Occipital lobe (tissue), 2 donors: Measurements from ENCODE around the gene ZNF362. TPM values are rescaled to one million over a fixed set of nuclear protein-coding genes. Genes with fewer than 3 reads are reported as not detected.

Experiments used
- DNase-seq: peaks from one replicate; lab custom pipeline; 2025; lab: John Stamatoyannopoulos, UW
- total RNA-seq: library from RNA; depleted of rRNA; stranded (reverse); fragments of >200 nt; gene quantifications from one replicate; pipeline ENCODE4 v1.2.3, GENCODE V29; 2014

Gene ZNF362
- total RNA-seq, 1 donor from 2014 or later: 17.3 TPM

DNA sequence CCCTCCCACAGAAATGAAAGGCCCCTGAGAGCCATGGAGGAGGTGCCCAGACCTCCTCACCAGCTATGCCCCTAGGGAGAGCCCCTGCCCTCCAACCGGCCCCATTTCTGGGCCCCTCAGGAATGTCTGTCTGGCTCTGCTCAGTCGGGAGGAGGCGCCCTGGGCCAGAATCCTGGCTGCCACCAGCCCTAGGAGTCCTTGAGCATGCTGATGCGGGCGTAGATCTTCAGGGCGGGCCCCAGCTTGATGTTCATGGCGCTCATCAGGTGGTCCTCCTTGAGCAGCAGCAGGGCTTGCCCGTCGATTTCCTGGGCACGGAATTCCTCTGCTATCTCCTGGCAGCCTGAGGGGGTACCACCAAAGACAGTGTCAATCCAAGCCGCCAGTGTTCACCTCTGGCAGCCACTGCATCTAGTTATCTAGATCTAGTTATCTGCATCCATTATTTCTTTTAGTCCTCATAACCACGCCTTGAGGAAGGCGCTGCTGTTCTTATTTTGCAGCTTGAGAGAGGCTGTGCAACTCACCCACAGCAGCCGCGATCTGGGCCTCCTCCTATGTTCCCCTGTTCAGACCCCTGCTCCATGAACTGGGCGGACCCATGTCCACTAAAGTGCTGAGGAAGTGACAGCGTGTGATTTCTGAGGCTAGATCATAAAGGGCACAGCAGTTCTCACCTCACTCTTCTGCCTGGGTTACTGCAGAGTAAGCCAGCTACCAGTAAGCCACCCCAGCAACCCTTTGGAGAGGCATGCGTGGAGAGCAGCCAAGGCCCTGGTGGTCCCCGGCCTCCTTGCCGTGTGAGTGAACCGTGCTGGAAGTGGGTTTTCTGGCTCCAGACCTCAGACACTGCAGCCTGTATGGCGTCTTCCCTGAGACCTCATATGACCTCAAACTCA is 68.6 kb downstream of the ZNF362 start:
- no peak for DNase-seq

DNA sequence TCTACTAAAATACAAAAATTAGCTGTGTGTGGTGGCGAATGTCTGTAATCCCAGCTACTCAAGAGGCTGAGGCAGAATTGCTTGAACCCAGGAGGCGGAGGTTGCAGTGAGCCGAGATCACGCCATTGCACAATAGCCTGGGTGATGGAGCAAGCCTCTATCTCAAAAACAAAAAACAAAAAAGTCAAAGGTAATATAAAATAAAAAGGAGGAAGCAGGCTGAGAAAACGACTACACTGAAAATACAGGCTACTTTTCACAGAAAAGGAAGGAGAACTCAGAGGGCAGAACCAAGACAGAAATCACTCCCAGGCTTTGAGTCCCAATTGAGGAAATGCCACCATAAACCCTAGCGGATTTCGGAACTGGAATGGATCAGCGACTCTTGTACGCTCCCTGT is 70.5 kb downstream of the ZNF362 start:
- no peak for DNase-seq

DNA sequence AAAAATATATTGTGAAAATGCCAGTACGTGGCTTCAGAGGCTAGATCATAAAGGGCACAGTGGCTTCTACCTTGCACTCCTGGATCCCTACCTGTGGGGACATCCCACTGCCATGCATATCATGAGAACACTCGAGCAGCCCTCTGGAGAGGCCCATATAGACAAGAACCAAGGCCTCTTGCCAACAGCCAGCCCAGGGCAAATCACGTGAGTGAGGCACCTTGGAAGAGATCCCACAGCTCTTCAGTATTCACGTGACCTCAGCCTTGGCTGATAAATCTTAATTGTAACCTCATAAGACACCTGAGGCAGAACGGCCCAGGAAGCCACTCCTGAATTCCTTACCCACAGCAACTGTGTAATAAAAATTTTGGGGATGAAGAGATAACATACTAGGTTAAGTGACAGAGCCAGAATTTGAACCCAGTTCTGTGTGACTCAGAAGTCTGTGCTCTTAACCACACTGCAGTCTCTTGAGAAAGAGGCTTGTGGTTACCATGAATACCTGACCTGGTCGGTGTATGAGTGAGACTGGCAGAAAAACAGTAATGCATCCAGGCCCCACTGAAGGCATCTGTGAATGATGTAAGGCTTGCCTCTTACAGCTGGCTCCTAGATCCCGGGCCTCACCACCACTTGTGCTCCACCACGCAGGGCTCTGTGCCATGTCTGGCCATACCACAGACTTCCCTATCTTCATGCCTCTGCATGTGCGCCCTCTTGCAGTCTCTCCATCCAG is 71.5 kb downstream of the ZNF362 start:
- DNase-seq: peak; percentile 31

DNA sequence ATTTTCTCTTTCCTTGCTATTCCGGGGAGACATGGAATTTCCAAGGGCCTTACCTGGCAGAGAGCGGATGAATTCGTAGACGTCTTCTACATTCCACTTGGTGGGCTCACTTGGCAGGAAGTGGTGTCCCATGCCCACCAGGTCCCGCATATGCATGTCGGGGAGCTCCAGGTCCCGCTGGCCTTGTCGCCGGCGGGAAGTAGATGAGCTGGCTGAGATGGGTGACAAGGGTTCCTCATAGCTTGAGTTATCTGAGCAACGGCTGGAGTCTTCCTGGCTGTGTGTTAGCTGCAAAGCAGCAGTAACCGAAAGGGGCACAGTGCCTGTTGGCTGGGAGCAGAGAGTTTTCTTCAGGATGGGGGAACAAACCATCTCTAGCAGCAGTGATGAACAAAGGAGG is 72.5 kb downstream of the ZNF362 start:
- no peak for DNase-seq

DNA sequence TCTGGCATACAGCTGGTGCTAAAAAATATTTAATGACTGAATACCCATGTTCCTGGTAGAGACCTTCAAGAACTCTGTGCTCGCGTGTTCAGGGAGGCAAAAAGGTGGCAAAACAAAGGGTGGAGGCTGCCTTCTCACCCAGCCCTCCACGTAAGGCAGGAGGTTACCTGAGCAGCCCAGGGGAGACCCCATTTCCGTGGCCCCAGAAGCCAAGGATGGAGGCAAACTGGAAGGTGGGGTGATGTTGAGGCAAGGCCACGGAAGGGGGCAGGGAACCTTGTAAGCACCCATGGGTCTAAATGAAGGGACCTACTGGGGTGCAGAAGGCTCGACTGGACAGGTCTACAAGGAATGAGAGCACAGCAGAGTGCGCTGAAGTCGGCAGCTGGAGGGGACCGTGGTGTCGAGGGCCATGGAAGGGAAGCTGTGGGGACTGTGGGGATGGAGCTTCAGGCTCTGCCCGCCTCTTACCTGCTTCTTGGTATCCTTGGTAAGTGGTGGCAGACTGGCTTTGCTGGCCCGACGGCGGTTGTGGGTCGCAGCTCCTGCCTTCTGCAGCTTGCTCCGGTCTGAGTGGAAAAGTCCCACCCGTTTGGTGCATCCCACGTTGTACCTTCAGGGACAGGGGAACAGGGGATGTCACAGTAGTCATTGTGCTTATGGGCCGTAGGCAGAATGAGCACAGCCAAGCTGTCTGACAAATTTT is 73.5 kb downstream of the ZNF362 start:
- no peak for DNase-seq

DNA sequence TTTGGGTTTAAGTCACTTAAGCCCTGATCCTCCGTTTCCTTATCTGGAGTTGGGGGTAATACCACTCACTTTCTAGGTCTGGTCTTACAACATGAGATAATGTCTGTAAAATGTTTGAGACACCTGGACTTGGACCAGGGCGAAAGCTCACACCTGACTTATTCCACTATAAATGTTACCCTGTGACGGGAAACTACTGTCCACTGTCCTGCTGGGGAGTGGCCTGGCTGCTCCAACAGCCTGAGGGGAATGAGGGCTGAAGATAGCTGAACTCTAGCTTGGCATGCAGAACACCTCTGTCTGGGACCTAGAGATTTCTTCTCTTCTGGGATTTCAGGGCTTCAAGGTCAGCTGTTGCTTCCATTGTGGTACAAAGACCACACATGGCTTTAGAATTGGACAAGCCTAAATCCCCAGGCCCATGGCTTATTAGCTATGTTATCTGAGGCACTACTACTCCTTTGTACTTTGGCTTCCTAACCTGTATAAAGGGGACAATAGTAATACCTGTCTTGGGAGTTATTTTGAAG is 74.1 kb downstream of the ZNF362 start:
- DNase-seq: no peak

DNA sequence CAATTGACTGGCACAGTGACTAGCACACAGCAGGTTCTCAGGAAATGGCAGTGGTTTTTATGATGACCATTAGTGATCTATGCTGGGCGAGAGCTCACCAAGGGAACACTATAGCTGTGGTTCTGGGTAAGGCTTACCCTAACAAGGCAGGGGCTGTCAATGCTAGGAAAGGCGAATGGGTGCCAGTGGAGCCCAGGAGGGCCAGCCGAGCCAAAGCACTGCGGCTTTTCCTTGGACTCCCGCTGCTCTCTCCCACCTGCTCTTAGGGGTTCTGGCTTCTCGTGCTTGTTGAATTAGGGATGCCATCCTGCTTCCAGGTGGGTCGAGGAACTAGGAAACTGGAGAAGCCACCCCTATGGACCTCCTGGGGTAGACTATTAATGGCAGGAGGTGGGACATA is 74.6 kb downstream of the ZNF362 start:
- DNase-seq: no peak

DNA sequence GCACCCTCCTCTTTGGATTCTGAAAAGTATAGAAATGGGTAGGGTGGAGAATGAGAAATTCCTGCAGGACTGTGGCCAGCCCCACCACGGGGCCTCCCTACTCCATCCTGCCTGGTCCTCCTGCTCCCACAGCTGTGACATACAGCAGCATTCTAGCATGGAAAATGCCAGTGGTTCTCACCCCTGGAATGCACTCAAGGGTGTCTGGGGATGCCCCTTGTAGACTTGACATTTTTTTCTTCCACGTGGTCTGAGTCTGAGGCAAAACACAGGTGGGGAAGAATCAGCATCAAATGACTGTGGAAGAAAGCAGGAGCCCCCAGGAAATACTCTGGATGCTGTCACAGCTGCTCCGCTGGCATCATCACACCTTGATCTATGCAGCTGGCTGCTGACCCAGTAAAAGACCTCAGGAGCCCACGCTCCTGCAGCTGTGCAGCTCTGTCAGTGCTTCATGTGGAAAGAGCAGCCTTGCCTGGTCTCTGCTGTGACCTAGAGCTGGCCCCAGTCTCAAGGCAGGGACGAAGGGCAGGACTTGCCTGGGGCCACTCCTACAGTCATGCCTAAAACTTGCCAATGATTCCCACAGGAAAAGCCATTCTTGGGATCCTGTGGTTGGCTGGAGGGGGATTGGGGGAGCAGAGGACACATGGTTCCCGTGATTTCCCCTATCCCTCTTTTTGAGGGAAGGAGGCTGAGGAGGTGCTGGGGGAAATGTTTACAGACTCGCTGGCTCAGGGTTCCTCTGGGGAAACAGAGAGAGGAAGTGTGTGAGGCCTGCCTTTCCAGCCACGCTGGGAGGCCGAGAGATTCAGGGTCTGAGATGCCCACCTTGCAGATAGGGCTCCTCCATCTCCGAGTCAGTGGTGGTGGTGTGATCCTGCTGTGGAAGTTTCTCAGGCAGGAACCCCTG is 75.4 kb downstream of the ZNF362 start:
- DNase-seq: no peak

DNA sequence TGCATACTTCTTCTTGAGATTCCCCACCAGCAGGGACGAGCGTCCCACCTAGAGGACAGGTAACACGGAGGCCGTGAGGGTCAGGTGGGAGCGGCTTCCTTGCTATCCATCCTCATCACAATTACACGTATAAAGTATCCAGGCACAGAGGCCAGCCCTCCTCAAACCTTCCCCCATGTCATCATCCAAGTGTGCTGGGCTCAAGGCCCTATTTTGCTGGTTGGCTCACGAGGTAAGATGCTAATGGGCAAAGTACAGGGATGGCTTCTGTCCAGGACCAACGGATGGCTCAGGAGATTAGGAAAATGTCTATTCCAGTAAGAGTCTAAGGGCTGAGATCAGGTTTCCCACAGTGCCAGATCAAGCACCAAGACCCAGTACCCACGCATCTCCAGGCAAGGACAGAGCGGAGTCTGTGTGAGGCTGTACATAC is 76.1 kb downstream of the ZNF362 start:
- no peak for DNase-seq

DNA sequence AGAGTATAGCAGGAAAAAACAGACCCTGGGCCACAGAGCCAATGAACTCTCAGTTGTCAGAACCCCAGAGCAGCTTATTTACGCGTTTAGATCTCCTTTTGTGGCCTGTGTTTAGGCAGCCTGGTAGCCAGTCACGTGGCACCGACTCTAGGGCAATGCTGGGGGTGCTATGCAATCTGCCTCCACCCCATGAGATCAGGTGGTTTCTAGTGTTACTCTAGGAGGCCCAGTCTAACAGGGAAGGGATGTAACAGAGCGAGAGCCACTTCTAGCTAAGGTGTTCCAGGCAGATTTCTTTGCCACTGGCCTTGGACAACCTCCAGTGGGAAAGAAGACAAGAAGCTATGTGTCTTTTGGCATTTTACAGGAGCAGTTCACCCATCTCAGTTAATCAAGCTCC is 76.6 kb downstream of the ZNF362 start:
- no peak for DNase-seq

DNA sequence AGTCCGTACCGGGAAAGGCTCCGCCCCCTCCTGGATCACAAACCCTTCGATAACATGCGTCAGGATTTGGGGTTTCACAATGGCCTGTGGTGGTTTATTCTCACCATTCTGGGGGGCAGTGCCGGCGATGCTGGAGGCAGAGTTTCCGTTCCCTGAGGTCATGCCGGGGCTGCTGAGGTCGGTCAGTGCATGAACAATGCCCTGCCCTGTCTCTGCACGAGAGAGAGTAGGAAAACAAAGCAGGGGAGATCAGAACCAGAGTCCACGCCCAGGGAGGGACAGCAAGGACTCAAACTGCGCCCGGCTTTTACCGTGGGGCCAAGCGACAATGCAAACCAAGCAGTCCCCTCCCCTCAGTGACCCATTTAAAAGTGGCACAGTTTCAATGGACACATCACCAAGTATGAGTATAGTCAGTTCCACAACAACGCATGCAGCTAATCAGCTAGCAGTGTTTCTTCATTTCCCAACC is 77.8 kb downstream of the ZNF362 start:
- no peak for DNase-seq

DNA sequence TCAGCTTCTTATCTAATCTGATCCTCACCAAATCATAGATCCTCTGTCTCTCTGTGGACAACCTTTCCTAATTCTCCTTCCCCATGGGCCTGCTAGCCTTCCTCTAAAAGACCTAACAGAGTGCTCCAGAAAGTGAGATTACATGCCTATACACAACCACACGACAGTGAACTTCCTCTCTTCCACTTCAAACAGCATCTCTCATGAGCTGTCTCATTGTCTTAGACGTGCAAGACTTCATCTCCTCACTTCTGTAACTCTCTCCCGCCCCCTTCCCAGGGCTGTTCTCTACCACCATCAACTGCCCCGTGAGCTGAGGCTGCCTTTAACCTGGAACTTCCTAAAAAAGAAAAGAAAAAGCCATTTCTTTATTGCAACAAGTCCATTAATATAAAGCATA is 78.7 kb downstream of the ZNF362 start:
- no peak for DNase-seq

DNA sequence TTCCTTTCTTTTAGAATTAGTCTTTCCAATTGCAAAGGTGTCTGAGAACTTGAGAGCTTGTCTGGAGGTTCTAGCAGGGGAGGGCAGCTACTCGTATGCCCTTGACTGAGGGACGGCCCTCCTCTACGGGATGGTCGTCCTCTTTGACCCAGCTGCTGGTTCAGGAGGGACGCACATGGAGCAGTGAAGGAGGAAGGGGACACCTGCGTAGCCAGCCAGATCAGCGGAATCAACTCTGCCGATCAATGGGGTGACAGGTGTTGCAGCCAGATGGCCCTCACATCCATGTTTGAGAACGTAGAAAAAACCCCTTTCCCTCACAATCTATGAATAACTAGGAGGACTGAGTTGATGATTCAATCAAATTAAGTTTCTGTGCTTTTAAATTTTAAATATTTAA is 80.3 kb downstream of the ZNF362 start:
- DNase-seq: no peak

DNA sequence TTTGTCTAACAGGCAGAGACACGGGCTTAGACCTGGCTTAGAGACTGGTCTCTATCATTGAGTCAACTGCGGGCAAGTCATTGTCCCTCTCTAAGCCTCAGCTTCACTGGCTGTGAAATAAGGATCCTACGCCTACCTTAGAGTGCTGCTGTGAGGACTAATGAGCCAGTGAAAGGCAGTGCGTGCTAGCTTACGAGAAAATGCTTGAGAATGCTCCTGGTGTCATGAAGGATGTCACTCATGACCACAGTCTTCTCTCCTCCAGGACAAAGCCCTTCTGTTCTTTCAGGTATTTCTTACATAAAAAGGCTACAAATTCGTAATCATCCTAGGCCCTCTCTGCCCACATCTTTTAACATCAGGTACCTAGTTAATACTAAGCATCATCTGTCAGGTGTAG is 81.1 kb downstream of the ZNF362 start:
- DNase-seq: no peak

DNA sequence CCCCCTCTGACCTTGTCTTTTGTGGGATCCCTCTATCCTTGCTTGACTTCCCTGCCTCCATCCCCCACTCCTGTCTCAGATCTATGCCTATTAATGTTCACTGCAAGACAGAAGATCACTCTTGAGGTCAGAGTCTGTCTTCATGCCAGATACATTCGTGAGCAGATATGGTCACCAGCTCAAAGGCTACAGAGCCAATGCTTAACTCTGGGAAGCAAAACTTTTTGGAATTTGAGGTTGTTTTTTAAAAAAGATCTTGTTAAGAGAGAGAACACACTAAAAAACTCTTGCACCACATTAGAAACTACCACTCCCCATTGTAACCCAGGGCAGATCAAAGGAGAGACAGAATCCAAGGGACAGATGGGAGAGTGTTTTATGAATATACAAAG is 81.8 kb downstream of the ZNF362 start:
- DNase-seq: no peak

DNA sequence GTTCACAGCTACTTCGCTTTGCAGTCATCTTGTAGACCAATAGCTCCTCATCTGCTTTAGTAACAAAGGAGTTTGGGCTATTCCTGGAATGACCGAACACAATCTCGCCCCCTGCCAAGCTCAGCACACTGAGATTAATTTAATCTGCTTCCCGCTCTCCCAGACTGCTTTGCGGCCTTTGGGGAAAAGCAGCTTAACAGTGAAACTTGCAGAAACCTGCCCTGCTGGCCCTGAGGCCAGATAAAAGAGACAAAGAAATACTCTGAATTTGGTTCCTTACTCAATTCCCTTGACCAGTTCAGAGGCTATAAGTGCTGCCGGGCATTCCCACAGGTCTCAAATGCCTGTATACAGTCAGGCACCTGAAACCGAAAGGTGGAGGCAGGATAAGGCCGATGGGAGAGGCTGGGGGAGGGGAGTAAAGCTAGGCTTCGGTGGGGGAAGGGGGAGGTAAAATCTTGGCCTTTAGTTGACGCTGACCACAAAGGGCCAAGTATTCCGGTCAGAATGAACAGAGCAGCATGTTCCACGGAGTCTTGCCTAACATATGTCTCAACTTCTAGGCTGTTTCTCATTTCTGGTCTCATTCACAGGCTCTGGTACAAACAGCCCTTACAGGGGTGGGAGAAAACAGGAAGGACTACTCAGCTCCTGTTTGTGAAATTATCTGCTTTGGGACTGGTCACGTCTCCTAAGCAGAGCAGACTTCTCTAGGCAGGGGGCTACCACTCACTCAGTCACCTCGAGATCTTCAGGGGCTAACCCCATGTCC is 82.3 kb downstream of the ZNF362 start:
- peak; percentile 30 for DNase-seq

DNA sequence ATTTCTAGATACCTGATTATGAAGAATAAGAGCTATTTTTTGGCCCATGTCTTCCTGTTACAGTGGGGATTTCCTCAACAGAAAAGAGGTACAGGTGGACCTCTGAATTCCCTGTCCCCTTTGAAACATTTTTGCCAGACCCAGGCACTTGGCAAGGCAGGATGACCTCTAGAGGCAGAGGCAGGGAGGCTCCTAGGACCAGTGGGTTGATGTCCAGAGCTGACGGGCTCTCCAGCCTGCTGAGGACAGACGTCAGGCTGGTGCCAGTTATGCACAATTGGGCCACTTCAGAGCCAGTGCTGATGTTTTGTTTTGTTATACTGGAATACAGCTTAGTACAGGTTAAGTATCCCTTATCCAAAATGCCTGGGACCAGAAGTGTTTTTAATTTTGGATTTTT is 83.1 kb downstream of the ZNF362 start:
- DNase-seq: peak; percentile 29

DNA sequence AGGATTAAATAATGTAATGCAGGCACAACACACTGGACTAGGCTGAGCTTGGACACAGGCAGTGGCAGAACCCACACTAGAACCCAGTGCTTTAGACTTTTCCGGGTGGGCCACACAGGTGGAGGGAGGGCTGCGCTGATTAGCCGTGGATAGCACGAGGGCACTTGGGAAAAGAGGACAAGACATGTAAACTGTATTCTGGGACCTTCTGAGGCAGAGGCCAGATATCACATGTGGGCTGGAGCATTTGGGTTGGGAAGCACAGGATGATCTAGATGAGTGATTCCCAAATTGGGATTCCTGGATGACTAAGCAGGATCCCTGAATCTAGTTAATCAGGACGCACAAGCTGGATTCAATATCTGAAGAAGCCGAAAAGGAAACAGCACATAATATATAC is 84.9 kb downstream of the ZNF362 start:
- DNase-seq: no peak

DNA sequence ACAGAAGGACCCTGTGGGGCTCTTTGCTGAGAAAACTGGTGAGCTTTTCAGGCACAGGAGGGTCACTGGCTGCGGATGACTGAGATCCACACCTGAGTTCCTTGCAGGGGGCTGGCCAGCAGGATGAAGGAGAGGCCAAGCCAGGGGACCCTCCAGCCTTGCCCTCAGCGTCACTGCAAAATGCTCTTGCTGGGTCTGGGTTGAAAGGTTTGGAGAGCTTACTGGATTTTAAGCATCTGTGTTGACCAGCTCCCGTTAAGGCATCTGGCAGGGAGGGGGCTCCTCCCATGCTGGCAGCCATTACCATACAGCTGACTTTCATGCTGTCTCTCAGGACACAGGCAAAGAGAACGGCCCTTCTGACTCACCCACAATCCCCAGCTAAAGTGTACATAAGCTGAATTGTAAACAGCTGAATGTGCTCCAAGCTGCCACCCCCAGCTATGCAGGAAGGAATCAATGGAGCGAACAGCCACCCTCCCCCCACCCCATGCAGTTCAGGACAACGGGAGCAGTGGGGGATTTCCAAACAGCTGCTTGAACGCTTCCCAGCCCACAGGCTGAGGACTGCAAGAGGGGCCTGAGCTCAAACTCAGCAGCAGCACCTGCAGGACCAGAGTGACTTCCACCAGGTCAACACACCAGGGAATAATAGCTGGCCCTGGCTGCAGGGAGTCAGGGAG is 85.9 kb downstream of the ZNF362 start:
- peak; percentile 86 for DNase-seq
